Right lung (tissue), 5 donors: ENCODE results near the gene ARHGAP28. TPM values are rescaled to one million over a fixed set of nuclear protein-coding genes. Genes with fewer than 3 reads are reported as not detected.

Experiments
- DNase-seq, 2 donors: peaks; one replicate each; pipeline ENCODE4 v3.0.0-alpha.2; 2013
- polyA plus RNA-seq, 5 donors: library from polyadenylated mRNA; unstranded; fragments of 120-200 nt; gene quantifications; one replicate each; pipeline versions ENCODE4 v1.2.1 to v1.2.3, GENCODE V29; 2013; ENCODE audit warnings: inconsistent platforms in 1 of 5, low replicate concordance in 1 of 5; ENCODE audit not compliant: insufficient read length in 5 of 5, insufficient read depth in 1 of 5

Gene ARHGAP28
- polyA plus RNA-seq, 5 donors = 144 to 304 (median 225) TPM

- DNase-seq = no peak
These were observed 131.4 kb downstream of the ARHGAP28 start for GRCh38 chr18:6860804-6861448.

GRCh38 chr18:6865251-6865650 is 135.7 kb downstream of the ARHGAP28 start:
- no peak for DNase-seq

- no peak for DNase-seq
These were observed 137.1 kb downstream of the ARHGAP28 start for GRCh38 chr18:6866552-6867085.

GRCh38 chr18:6868033-6868432 is 138.5 kb downstream of the ARHGAP28 start:
- DNase-seq = no peak

- no peak for DNase-seq
These were observed 142.1 kb downstream of the ARHGAP28 start for GRCh38 chr18:6871566-6871965.

- DNase-seq = no peak
These were observed 143.7 kb downstream of the ARHGAP28 start for GRCh38 chr18:6873040-6873751.

- DNase-seq = no peak
These were observed 144.8 kb downstream of the ARHGAP28 start for GRCh38 chr18:6874315-6874714.

- no peak for DNase-seq
These were observed 146.2 kb downstream of the ARHGAP28 start for GRCh38 chr18:6875749-6876148.

- no peak for DNase-seq
These were observed 147.1 kb downstream of the ARHGAP28 start for GRCh38 chr18:6876641-6877041.

- no peak for DNase-seq
These were observed 147.8 kb downstream of the ARHGAP28 start for GRCh38 chr18:6877288-6877687.

GRCh38 chr18:6878556-6879297 is 149.2 kb downstream of the ARHGAP28 start:
- DNase-seq = no peak

- DNase-seq = no peak
These were observed 150.1 kb downstream of the ARHGAP28 start for GRCh38 chr18:6879508-6880195.

GRCh38 chr18:6881034-6881820 is 151.7 kb downstream of the ARHGAP28 start:
- DNase-seq = peak; percentile 46 to 51

- no peak for DNase-seq
These were observed 152.9 kb downstream of the ARHGAP28 start for GRCh38 chr18:6882401-6882800.

- no peak for DNase-seq
These were observed 155.5 kb downstream of the ARHGAP28 start for GRCh38 chr18:6885006-6885481.

- peak; percentile 63 to 74 for DNase-seq
These were observed 156.7 kb downstream of the ARHGAP28 start for GRCh38 chr18:6885992-6886796.

GRCh38 chr18:6886797-6887330 is 157.3 kb downstream of the ARHGAP28 start:
- no peak for DNase-seq

- no peak for DNase-seq
These were observed 162.3 kb downstream of the ARHGAP28 start for GRCh38 chr18:6891788-6892187.

- no peak for DNase-seq
These were observed 171.9 kb downstream of the ARHGAP28 start for GRCh38 chr18:6901286-6901926.
